Endothelial cell of umbilical vein (primary cell): Measurements from ENCODE around the gene CALD1. TPM values are rescaled to one million over a fixed set of nuclear protein-coding genes. Genes with fewer than 3 reads are reported as not detected.
A peak's percentile ranks its signal among the peaks of the same experiment; 100 is the strongest.

Source experiments
- BruUV-seq: library from RNA; stranded (reverse); fragments of 400-500 nt; replicated peaks from 2 replicates; lab custom pipeline; 2021; lab: Mats Ljungman, UMichigan
- CTCF ChIA-PET: fragments of 300-600, 350-600 bp; sonication (Branson Sonifier 250); formaldehyde crosslinking; loops from one replicate; lab custom pipeline; 2021; ENCODE audit warnings: antibody characterized with exemption, inconsistent platforms; lab: Charles Lee
- POLR2A ChIA-PET: fragments of 300-600, 350-600 bp; sonication (Branson Sonifier 250); formaldehyde crosslinking; loops from one replicate; lab custom pipeline; 2021; ENCODE audit warnings: antibody characterized with exemption, inconsistent platforms; lab: Charles Lee
- DNase-seq: peaks from one replicate; pipeline ENCODE4 v3.0.0-alpha.2; 2011; ENCODE audit warnings: low read depth, low spot score
- FAIRE-seq: peaks from 2 replicates; lab custom pipeline; 2011; peaks lifted over from hg19 to GRCh38; lab: Jason Lieb, UNC
- H2AFZ ChIP-seq: 2 replicates; pipeline ENCODE4 v1.6.0; 2012; ENCODE audit warnings: low read depth, low read length, control low read depth, inconsistent platforms
- H3K27ac ChIP-seq: 2 replicates; pipeline ENCODE4 v1.5.1; 2011; ENCODE audit warnings: low read depth, mild to moderate bottlenecking, control low read depth, low read length, moderate library complexity; ENCODE audit not compliant: insufficient read depth
- H3K27me3 ChIP-seq, 2 experiments: 2 replicates each; pipeline versions ENCODE4 v1.6.0 to v1.6.1; 2011; ENCODE audit warnings: low read length in 2 of 2, mixed read lengths in 1 of 2; ENCODE audit not compliant: control insufficient read depth in 2 of 2, insufficient read depth in 2 of 2
- H3K36me3 ChIP-seq, 2 experiments: 2 replicates in 1 of 2; 3 replicates in 1 of 2; pipeline ENCODE4 v1.5.1; 2011; ENCODE audit warnings: low read length in 2 of 2, mild to moderate bottlenecking in 1 of 2, moderate library complexity in 1 of 2; ENCODE audit not compliant: control insufficient read depth in 2 of 2, insufficient read depth in 2 of 2; ENCODE audit errors: extremely low read depth in 1 of 2
- H3K4me1 ChIP-seq: 3 replicates; pipeline ENCODE4 v1.5.1; 2011; ENCODE audit warnings: mild to moderate bottlenecking, low read length; ENCODE audit not compliant: control insufficient read depth, insufficient read depth; ENCODE audit errors: extremely low read depth
- H3K4me2 ChIP-seq: 2 replicates; pipeline ENCODE4 v1.6.1; 2011; ENCODE audit warnings: low read length, control low read depth, mixed read lengths; ENCODE audit not compliant: insufficient read depth
- H3K4me3 ChIP-seq, 3 experiments: fragments of 200-600 bp in 1 of 3; sonication (generic), shearing (Covaris generic) in 1 of 3; replicated peaks in 1 of 3; 2 replicates each; pipeline ENCODE4 v1.5.1; 2011 to 2016; ENCODE audit warnings: control low read depth in 3 of 3, low read length in 3 of 3, mild to moderate bottlenecking in 2 of 3, inconsistent platforms in 1 of 3, low read depth in 1 of 3, moderate library complexity in 1 of 3; ENCODE audit not compliant: insufficient read depth in 1 of 3
- H3K79me2 ChIP-seq: 2 replicates; pipeline ENCODE4 v1.6.0; 2012; ENCODE audit warnings: low read length, inconsistent platforms; ENCODE audit not compliant: control insufficient read depth, insufficient read depth
- H3K9ac ChIP-seq: replicated peaks from 2 replicates; pipeline ENCODE3; 2011; ENCODE audit warnings: low read length, control low read depth; ENCODE audit not compliant: insufficient read depth; ENCODE audit errors: extremely low read depth
- H3K9me1 ChIP-seq: replicated peaks from 3 replicates; pipeline ENCODE4 v1.6.0; 2011; ENCODE audit warnings: mild to moderate bottlenecking, low read length; ENCODE audit not compliant: control insufficient read depth, insufficient read depth; ENCODE audit errors: extremely low read depth
- H3K9me3 ChIP-seq: replicated peaks from 2 replicates; pipeline ENCODE4 v1.5.1; 2012; ENCODE audit warnings: low read length, inconsistent platforms; ENCODE audit not compliant: control insufficient read depth, insufficient read depth
- H4K20me1 ChIP-seq: replicated peaks from 2 replicates; pipeline ENCODE3; 2011; ENCODE audit warnings: mild to moderate bottlenecking, low read length; ENCODE audit not compliant: control insufficient read depth, insufficient read depth; ENCODE audit errors: extremely low read depth
- FOS ChIP-seq: IDR thresholded peaks from 2 replicates; pipeline ENCODE4 v1.6.1; 2011; ENCODE audit warnings: mild to moderate bottlenecking, low read length, moderate library complexity, borderline replicate concordance; ENCODE audit not compliant: insufficient read depth
- JUN ChIP-seq: IDR thresholded peaks from 2 replicates; pipeline ENCODE4 v1.6.1; 2011; ENCODE audit warnings: borderline replicate concordance, low read depth; ENCODE audit not compliant: insufficient read length, insufficient read depth
- MAX ChIP-seq: IDR thresholded peaks from 2 replicates; pipeline ENCODE4 v1.6.1; 2011; ENCODE audit not compliant: insufficient read depth, insufficient read length
- POLR2A ChIP-seq: IDR thresholded peaks from 2 replicates; pipeline ENCODE4 v1.6.1; 2012; ENCODE audit warnings: low read depth, mild to moderate bottlenecking, control low read depth, low read length
- POLR2AphosphoS5 ChIP-seq: IDR thresholded peaks from 2 replicates; pipeline ENCODE4 v1.6.1; 2012; ENCODE audit warnings: low read depth, mild to moderate bottlenecking, control low read depth, low read length, moderate library complexity; ENCODE audit not compliant: insufficient read depth
- dilution Hi-C: fragments of 300-500 bp; cut with MboI; formaldehyde crosslinking; loops from one replicate; pipeline ENCODE4 v1.15.0; 2019; ENCODE audit warnings: low sequenced_read_pairs; ENCODE audit not compliant: extremely low pct_ligation_motif_present
- intact Hi-C: fragments of 100-400 bp; cut with micrococcal nuclease; formaldehyde crosslinking; loops from one replicate; pipeline ENCODE4 v1.10.0; 2022
- polyA plus RNA-seq, 4 experiments: library from polyadenylated mRNA; depleted of rRNA in 3 of 4; stranded (reverse) in 3 of 4; unstranded in 1 of 4; fragments of >200 nt; gene quantifications; 2 replicates each; pipeline versions ENCODE4 v1.2.1 to v1.2.3, GENCODE V29; 2011 to 2012; ENCODE audit warnings: missing spikeins in 1 of 4
- total RNA-seq: library from RNA; stranded (reverse); gene quantifications from 2 replicates; pipeline ENCODE4 v1.2.3, GENCODE V29; 2021

CALD1 gene
- total and polyA plus RNA-seq, 2 donors (not counting 3 experiments of a cell fraction or from before 2014, with no cell fraction given), result 136 to 307 TPM

DNA sequence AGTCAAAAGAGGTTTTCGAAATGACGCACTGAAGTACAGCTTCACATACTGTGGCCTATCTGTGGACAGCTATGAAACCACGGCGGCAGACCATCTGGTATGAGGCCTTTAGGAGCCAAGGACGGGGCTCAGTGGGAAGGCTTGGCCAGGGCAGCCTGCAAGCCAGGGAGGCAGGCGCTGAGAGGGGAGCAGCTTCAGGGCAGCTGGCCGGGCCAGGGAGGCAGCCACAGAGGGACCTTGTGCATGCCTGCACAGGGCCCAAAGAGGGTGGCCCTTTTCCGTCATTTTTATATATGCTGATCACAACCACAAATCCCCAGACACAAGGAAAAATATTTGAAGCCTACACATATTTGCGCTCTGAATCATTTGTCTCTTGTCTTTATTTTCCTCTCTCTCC lies 13.5 kb downstream of the CALD1 start:
- no TSS peak for BruUV-seq

DNA sequence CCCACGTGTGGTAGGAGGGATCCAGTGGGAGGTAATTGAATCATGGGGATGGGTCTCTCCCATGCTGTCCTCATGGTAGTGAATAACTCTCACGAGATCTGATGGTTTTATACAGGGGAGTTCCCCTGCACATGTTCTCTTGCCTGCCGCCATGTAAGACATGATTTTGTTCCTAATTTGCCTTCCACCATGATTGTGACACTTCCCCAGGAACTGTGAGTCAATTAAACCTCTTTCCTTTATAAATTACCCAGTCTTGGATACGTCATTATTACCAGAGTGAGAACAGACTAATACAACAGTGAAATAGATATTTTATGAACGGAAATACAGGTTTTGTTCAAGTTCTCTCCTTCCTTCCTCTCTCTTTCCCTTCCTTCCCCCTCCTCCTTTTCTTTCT lies 15.8 kb downstream of the CALD1 start:
- Histone ChIP-seq H3K4me2 (no peak overlapping the region), H3K9me3 (no peaks in the 10 kb centered on the region), H3K9me1 (no peaks in the 10 kb centered on the region), H4K20me1 (peaks cover 3% of the 10 kb centered on the region), H3K36me3 (peaks cover 7 to 14% of the 10 kb centered on the region in 2 experiments), H3K4me1 (peaks cover 24% of the 10 kb centered on the region), H2AFZ (no peak overlapping the region), H3K27ac (no peak overlapping the region), H3K79me2 (peaks cover 97% of the 10 kb centered on the region), H3K4me3 (no peak overlapping the region), H3K27me3 (no peaks in the 10 kb centered on the region), H3K9ac (no peak overlapping the region)
- DNase-seq, result peak; percentile 31
- intact Hi-C loops, result no loop called here
- TF ChIP-seq POLR2A (no peak), FOS (peak; percentile 11), JUN (peak; percentile 10)
- FAIRE-seq, result peak; percentile 58
- dilution Hi-C loops, result no loop called here
- BruUV-seq, result no TSS peak
- POLR2A ChIA-PET, result no interaction called here
- CTCF ChIA-PET, result no interaction called here

More for the DNA sequence above, 13.5 kb downstream of the CALD1 start:
- dilution Hi-C loops, result no loop called here
- ChIA-PET CTCF (no interaction called here), POLR2A (no interaction called here)
- Histone ChIP-seq H2AFZ (no peak overlapping the region), H4K20me1 (peaks cover 3% of the 10 kb centered on the region), H3K4me3 (no peak overlapping the region), H3K4me2 (no peak overlapping the region), H3K79me2 (peaks cover 99% of the 10 kb centered on the region), H3K9ac (no peak overlapping the region), H3K36me3 (peaks cover 7 to 15% of the 10 kb centered on the region in 2 experiments), H3K9me1 (no peaks in the 10 kb centered on the region), H3K4me1 (peaks cover 1% of the 10 kb centered on the region), H3K27me3 (no peaks in the 10 kb centered on the region), H3K27ac (no peak overlapping the region), H3K9me3 (no peaks in the 10 kb centered on the region)
- intact Hi-C loops, result no loop called here
- TF ChIP-seq POLR2AphosphoS5 (no peak), POLR2A (no peak), MAX (no peak)
- DNase-seq, result no peak
- FAIRE-seq, result no peak
